Transverse colon (tissue), 4 donors: ENCODE results near the gene TMEM187.

ENCODE experiments used
- POLR2A ChIP-seq: fragments of 450-650 bp; IDR thresholded peaks from one replicate; pipeline ENCODE4 v1.6.1; 2016; ENCODE audit warnings: antibody characterized with exemption, mild to moderate bottlenecking, moderate library complexity
- POLR2AphosphoS5 ChIP-seq, 3 donors: sonication (generic); formaldehyde crosslinking; IDR thresholded peaks; one replicate each; pipeline ENCODE4 v1.6.1; 2016; ENCODE audit warnings: antibody characterized with exemption in 3 of 3
- TF ChIP-seq, protein P1 (sequence below), 5 experiments: fragments of 200-600 bp in 3 of 5; fragments of 450-650 bp in 2 of 5; sonication (generic) in 3 of 5; IDR thresholded peaks; 1 replicate in 2 of 5; 2 replicates in 3 of 5; pipeline ENCODE4 v1.5.1; 2016 to 2017; ENCODE audit warnings: antibody characterized with exemption in 5 of 5, inconsistent platforms in 3 of 5, mild to moderate bottlenecking in 2 of 5, moderate library complexity in 1 of 5

DNA sequence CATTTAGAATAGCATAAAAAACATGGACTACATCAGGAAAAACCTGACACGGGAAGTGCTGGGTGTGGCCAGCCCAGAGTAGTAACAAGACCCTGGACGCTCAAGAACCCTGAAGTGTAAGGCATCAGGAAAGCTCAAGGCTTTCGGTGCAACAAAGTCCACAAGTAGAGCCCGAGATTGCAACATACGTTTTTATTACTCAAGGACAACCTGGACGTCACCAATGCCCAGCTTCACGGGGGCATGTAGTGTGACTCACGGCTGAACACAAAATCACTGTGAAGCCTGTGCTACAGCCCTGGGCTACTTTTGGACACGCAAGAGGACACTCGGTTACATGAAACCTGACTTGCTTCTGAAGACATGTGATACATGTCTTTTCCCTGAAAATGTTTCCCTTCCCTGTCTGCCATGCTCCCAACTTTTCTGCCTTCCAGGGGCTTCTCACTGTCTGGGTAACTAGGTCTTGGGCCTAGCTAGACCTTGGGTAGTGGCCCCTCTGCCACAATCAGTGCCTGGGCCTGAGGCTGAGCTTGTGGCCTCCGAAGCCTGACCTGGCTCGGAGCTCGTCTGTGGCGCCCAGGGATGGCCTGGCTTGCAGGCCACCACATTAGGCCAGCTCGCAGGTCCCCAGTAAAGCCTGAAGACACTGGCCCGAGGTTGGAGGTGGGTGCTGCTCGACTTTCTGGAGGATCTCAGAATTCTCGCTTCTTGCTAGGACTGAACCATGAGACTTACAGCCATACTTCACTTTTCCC lies 38.0 kb downstream of the TMEM187 start:
- TF ChIP-seq, protein P1, sequence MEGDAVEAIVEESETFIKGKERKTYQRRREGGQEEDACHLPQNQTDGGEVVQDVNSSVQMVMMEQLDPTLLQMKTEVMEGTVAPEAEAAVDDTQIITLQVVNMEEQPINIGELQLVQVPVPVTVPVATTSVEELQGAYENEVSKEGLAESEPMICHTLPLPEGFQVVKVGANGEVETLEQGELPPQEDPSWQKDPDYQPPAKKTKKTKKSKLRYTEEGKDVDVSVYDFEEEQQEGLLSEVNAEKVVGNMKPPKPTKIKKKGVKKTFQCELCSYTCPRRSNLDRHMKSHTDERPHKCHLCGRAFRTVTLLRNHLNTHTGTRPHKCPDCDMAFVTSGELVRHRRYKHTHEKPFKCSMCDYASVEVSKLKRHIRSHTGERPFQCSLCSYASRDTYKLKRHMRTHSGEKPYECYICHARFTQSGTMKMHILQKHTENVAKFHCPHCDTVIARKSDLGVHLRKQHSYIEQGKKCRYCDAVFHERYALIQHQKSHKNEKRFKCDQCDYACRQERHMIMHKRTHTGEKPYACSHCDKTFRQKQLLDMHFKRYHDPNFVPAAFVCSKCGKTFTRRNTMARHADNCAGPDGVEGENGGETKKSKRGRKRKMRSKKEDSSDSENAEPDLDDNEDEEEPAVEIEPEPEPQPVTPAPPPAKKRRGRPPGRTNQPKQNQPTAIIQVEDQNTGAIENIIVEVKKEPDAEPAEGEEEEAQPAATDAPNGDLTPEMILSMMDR (IDR thresholded peaks at IDR 0.05): no peak
- TF ChIP-seq POLR2A (no peak), POLR2AphosphoS5 (IDR thresholded peaks at IDR 0.05) (no peak)
